GM23338 (cell line): ENCODE measurements around the gene PLEKHS1. TPM values are rescaled to one million over a fixed set of nuclear protein-coding genes. Genes with fewer than 3 reads are reported as not detected.

ENCODE experiments used
- ATAC-seq: fragments of 200-7000 bp; cut with Tn5 transposase; 3 replicates; pipeline ENCODE4 v1.9.1; 2020
- DNase-seq: peaks from one replicate; pipeline ENCODE4 v3.0.0-alpha.2; 2015; ENCODE audit warnings: low spot score
- H2AFZ ChIP-seq: fragments of 200-600 bp; sonication (generic); 2 replicates; pipeline ENCODE4 v1.8.0; 2016; ENCODE audit warnings: antibody characterized with exemption, mild to moderate bottlenecking, moderate library complexity
- H3F3A ChIP-seq: fragments of 200-600 bp; sonication (generic); replicated peaks from 2 replicates; pipeline ENCODE4 v1.8.0; 2017; ENCODE audit warnings: antibody characterized with exemption, mixed run types, low read depth
- H3K27ac ChIP-seq: fragments of 200-600 bp; sonication (generic); 2 replicates; pipeline ENCODE4 v1.6.1; 2016; ENCODE audit warnings: low read depth
- H3K27me3 ChIP-seq: fragments of 200-600 bp; sonication (generic); 2 replicates; pipeline ENCODE4 v1.8.0; 2016; ENCODE audit warnings: mild to moderate bottlenecking, mixed run types, moderate library complexity; ENCODE audit not compliant: insufficient read depth
- H3K36me3 ChIP-seq: fragments of 200-600 bp; sonication (generic); 2 replicates; pipeline ENCODE4 v1.8.0; 2016; ENCODE audit warnings: mild to moderate bottlenecking; ENCODE audit not compliant: insufficient read depth
- H3K4me1 ChIP-seq: fragments of 200-600 bp; sonication (generic); 2 replicates; pipeline ENCODE4 v1.8.0; 2016; ENCODE audit warnings: mild to moderate bottlenecking, moderate library complexity; ENCODE audit not compliant: insufficient read depth
- H3K4me2 ChIP-seq: fragments of 200-600 bp; sonication (generic); 2 replicates; pipeline ENCODE4 v1.7.1; 2017; ENCODE audit warnings: mixed run types
- H3K4me3 ChIP-seq: fragments of 200-600 bp; sonication (generic); 2 replicates; pipeline ENCODE4 v1.6.1; 2016; ENCODE audit warnings: mixed run types
- H3K79me2 ChIP-seq: fragments of 200-600 bp; sonication (generic); replicated peaks from 2 replicates; pipeline ENCODE4 v1.8.0; 2017; ENCODE audit warnings: mild to moderate bottlenecking; ENCODE audit not compliant: insufficient read depth
- H3K9me2 ChIP-seq: fragments of 200-600 bp; sonication (generic); 2 replicates; pipeline ENCODE4 v1.8.0; 2017; ENCODE audit not compliant: insufficient read depth
- H4K20me1 ChIP-seq: fragments of 200-600 bp; sonication (generic); replicated peaks from 2 replicates; pipeline ENCODE4 v1.8.0; 2017; ENCODE audit warnings: mild to moderate bottlenecking; ENCODE audit not compliant: insufficient read depth
- H3K27ac Mint-ChIP-seq: 2 replicates; pipeline ENCODE4 v1.8.0; 2020; ENCODE audit warnings: inconsistent platforms, mild to moderate bottlenecking, moderate library complexity, mixed read lengths
- H3K27me3 Mint-ChIP-seq: 3 replicates; pipeline ENCODE4 v1.8.0; 2022; ENCODE audit warnings: low read depth, mild to moderate bottlenecking, moderate library complexity, mixed read lengths, inconsistent platforms; ENCODE audit not compliant: insufficient read depth, poor library complexity
- H3K36me3 Mint-ChIP-seq: 3 replicates; pipeline ENCODE4 v1.8.0; 2021; ENCODE audit warnings: low read depth, mild to moderate bottlenecking, inconsistent platforms, moderate library complexity, mixed read lengths
- H3K4me1 Mint-ChIP-seq: 3 replicates; pipeline ENCODE4 v1.8.0; 2020; ENCODE audit warnings: mild to moderate bottlenecking, inconsistent platforms, mixed read lengths
- H3K4me3 Mint-ChIP-seq: 3 replicates; pipeline ENCODE4 v1.8.0; 2021; ENCODE audit warnings: moderate library complexity, mild to moderate bottlenecking, inconsistent platforms, mixed read lengths
- H3K9me3 Mint-ChIP-seq: 3 replicates; pipeline ENCODE4 v1.8.0; 2020; ENCODE audit warnings: moderate library complexity, mild to moderate bottlenecking, inconsistent platforms, mixed read lengths
- CREB1 ChIP-seq: fragments of 250-450 bp; sonication (Bioruptor Pico); IDR thresholded peaks from 2 replicates; pipeline ENCODE4 v1.5.0; 2020; ENCODE audit warnings: low read depth, mild to moderate bottlenecking, moderate library complexity
- JUNB ChIP-seq: IDR thresholded peaks from one replicate; pipeline ENCODE4 v1.6.1; 2016; ENCODE audit warnings: antibody characterized with exemption; ENCODE audit not compliant: unreplicated experiment
- POLR2AphosphoS5 ChIP-seq: IDR thresholded peaks from 2 replicates; pipeline ENCODE4 v1.6.1; 2016; ENCODE audit warnings: antibody characterized with exemption, low read depth
- ZNF114 ChIP-seq: fragments of 250-450 bp; sonication (Bioruptor Pico); IDR thresholded peaks from 2 replicates; pipeline ENCODE4 v1.5.0; 2020; ENCODE audit warnings: mild to moderate bottlenecking, moderate library complexity
- ZNF331 ChIP-seq: fragments of 250-450 bp; sonication (Bioruptor Pico); IDR thresholded peaks from 2 replicates; pipeline ENCODE4 v1.5.0; 2020; ENCODE audit warnings: low read depth, mild to moderate bottlenecking, moderate library complexity
- polyA plus RNA-seq: library from polyadenylated mRNA; unstranded; fragments of >200 nt; fragmentation: Nextera tagmentation; extraction: Ambion mirVana; gene quantifications from 2 replicates; pipeline ENCODE4 v1.2.1, GENCODE V29; 2016
- total RNA-seq: library from RNA; depleted of rRNA; stranded (reverse); fragments of >200 nt; shearing (Covaris generic); gene quantifications from 2 replicates; pipeline ENCODE4 v1.2.3, GENCODE V29; 2014
- TF ChIP-seq, protein P1 (sequence below): fragments of 250-450 bp; sonication (Bioruptor Pico); IDR thresholded peaks from 2 replicates; pipeline ENCODE4 v1.5.0; 2020; ENCODE audit warnings: mild to moderate bottlenecking, moderate library complexity

The PLEKHS1 gene
- total and polyA plus RNA-seq, 2 experiments from 2014 or later: not detected

GRCh38 chr10:113716109-113716910, 35.2 kb upstream of the PLEKHS1 start (continued):
- TF ChIP-seq, protein P1, sequence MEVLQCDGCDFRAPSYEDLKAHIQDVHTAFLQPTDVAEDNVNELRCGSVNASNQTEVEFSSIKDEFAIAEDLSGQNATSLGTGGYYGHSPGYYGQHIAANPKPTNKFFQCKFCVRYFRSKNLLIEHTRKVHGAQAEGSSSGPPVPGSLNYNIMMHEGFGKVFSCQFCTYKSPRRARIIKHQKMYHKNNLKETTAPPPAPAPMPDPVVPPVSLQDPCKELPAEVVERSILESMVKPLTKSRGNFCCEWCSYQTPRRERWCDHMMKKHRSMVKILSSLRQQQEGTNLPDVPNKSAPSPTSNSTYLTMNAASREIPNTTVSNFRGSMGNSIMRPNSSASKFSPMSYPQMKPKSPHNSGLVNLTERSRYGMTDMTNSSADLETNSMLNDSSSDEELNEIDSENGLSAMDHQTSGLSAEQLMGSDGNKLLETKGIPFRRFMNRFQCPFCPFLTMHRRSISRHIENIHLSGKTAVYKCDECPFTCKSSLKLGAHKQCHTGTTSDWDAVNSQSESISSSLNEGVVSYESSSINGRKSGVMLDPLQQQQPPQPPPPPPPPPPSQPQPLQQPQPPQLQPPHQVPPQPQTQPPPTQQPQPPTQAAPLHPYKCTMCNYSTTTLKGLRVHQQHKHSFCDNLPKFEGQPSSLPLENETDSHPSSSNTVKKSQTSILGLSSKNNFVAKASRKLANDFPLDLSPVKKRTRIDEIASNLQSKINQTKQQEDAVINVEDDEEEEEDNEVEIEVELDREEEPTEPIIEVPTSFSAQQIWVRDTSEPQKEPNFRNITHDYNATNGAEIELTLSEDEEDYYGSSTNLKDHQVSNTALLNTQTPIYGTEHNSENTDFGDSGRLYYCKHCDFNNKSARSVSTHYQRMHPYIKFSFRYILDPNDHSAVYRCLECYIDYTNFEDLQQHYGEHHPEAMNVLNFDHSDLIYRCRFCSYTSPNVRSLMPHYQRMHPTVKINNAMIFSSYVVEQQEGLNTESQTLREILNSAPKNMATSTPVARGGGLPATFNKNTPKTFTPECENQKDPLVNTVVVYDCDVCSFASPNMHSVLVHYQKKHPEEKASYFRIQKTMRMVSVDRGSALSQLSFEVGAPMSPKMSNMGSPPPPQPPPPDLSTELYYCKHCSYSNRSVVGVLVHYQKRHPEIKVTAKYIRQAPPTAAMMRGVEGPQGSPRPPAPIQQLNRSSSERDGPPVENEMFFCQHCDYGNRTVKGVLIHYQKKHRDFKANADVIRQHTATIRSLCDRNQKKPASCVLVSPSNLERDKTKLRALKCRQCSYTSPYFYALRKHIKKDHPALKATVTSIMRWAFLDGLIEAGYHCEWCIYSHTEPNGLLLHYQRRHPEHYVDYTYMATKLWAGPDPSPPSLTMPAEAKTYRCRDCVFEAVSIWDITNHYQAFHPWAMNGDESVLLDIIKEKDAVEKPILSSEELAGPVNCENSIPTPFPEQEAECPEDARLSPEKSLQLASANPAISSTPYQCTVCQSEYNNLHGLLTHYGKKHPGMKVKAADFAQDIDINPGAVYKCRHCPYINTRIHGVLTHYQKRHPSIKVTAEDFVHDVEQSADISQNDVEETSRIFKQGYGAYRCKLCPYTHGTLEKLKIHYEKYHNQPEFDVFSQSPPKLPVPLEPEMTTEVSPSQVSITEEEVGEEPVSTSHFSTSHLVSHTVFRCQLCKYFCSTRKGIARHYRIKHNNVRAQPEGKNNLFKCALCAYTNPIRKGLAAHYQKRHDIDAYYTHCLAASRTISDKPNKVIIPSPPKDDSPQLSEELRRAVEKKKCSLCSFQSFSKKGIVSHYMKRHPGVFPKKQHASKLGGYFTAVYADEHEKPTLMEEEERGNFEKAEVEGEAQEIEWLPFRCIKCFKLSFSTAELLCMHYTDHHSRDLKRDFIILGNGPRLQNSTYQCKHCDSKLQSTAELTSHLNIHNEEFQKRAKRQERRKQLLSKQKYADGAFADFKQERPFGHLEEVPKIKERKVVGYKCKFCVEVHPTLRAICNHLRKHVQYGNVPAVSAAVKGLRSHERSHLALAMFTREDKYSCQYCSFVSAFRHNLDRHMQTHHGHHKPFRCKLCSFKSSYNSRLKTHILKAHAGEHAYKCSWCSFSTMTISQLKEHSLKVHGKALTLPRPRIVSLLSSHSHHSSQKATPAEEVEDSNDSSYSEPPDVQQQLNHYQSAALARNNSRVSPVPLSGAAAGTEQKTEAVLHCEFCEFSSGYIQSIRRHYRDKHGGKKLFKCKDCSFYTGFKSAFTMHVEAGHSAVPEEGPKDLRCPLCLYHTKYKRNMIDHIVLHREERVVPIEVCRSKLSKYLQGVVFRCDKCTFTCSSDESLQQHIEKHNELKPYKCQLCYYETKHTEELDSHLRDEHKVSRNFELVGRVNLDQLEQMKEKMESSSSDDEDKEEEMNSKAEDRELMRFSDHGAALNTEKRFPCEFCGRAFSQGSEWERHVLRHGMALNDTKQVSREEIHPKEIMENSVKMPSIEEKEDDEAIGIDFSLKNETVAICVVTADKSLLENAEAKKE (CRISPR knock-in tag): no peak
- TF ChIP-seq ZNF114 (CRISPR knock-in tag) (no peak), POLR2AphosphoS5 (no peak), ZNF331 (CRISPR knock-in tag) (no peak)

GRCh38 chr10:113718969-113719822, 32.3 kb upstream of the PLEKHS1 start:
- H3K9me2 ChIP-seq: no peaks in the 10 kb centered on the region
- no peaks in the 10 kb centered on the region for H3K36me3 ChIP-seq
- H4K20me1 ChIP-seq: no peaks in the 10 kb centered on the region
- DNase-seq (no peak), ATAC-seq (no peak)
- H3K4me2 ChIP-seq: no peak overlapping the region
- TF ChIP-seq CREB1 (CRISPR knock-in tag) (no peak), JUNB (no peak), ZNF331 (CRISPR knock-in tag) (no peak)
- no peaks in the 10 kb centered on the region for H3K27me3 ChIP-seq
- H3F3A ChIP-seq: no peaks in the 10 kb centered on the region
- H3K9me3 Mint-ChIP-seq: no peaks in the 10 kb centered on the region
- no peaks in the 10 kb centered on the region for H3K27me3 Mint-ChIP-seq
- peak overlapping the region; percentile 17 for H3K27ac Mint-ChIP-seq
- H3K27ac ChIP-seq: no peak overlapping the region
- H3K4me1 ChIP-seq: no peaks in the 10 kb centered on the region
- H3K79me2 ChIP-seq: no peaks in the 10 kb centered on the region
- no peak overlapping the region for H3K4me3 Mint-ChIP-seq
- peaks cover 3% of the 10 kb centered on the region; the same call in 1 of the 3 replicates for H3K36me3 Mint-ChIP-seq
- no peak overlapping the region for H3K4me3 ChIP-seq
- no peak overlapping the region for H2AFZ ChIP-seq
- H3K4me1 Mint-ChIP-seq: no peaks in the 10 kb centered on the region
